ENCODE measurements around the gene CRYBG3. TPM values are rescaled to one million over a fixed set of nuclear protein-coding genes. Genes with fewer than 3 reads are reported as not detected.
A peak's percentile ranks its signal among the peaks of the same experiment; 100 is the strongest.

CRYBG3 gene
- total RNA-seq, 1 experiment from 2014 or later = 5.9 TPM

- no peak for DNase-seq
- no CpG with 5 or more reads among the region's 3 CpGs for WGBS (ENCODE audit: extremely low coverage, insufficient read length, low lambda C conversion rate)
- H3K27ac ChIP-seq (ENCODE audit: insufficient read length, low read depth, low read length) = no peak overlapping the region
Observed at GRCh38 chr3:97952280-97952679, 130.5 kb downstream of the CRYBG3 start.

More at GRCh38 chr3:97952280-97952679, 130.5 kb downstream of the CRYBG3 start:
- Histone ChIP-seq H2AK5ac (ENCODE audit: insufficient read length, low read length) (no peak overlapping the region), H2BK12ac (ENCODE audit: insufficient read length, low read depth, low read length) (no peak overlapping the region), H3K18ac (ENCODE audit: insufficient read length, low read depth, low read length) (no peak overlapping the region), H2AFZ (ENCODE audit: low read length) (no peak overlapping the region), H4K91ac (ENCODE audit: insufficient read length, low read depth, low read length) (no peak overlapping the region), H3K23me2 (ENCODE audit: insufficient read length, low read depth, low read length, poor library complexity, severe bottlenecking) (no peaks in the 10 kb centered on the region), H4K20me1 (ENCODE audit: control insufficient read depth, insufficient read depth, insufficient read length) (no peaks in the 10 kb centered on the region), H3K9me3 (ENCODE audit: control insufficient read depth, low read depth, low read length) (no peaks in the 10 kb centered on the region), H2BK20ac (ENCODE audit: low read depth, low read length, poor library complexity, severe bottlenecking) (no peak overlapping the region), H2BK120ac (ENCODE audit: low read depth, low read length, poor library complexity, severe bottlenecking) (no peak overlapping the region), H3K4me2 (ENCODE audit: insufficient read depth, insufficient read length, low read length) (no peak overlapping the region), H3K79me1 (ENCODE audit: insufficient read depth, low read depth, low read length, poor library complexity, severe bottlenecking) (no peaks in the 10 kb centered on the region), H3T11ph (ENCODE audit: low read length) (no peak overlapping the region), H3K4me1 (ENCODE audit: insufficient read depth, low read length) (no peaks in the 10 kb centered on the region), H4K8ac (replicated peaks; ENCODE audit: insufficient read length, low read depth, low read length) (no peak overlapping the region), H2BK15ac (ENCODE audit: low read depth, low read length) (no peak overlapping the region), H3K79me2 (ENCODE audit: insufficient read depth, low read length) (no peaks in the 10 kb centered on the region), H4K5ac (ENCODE audit: insufficient read length, low read depth, low read length) (no peak overlapping the region), H3K56ac (ENCODE audit: insufficient read length, low read depth, low read length) (no peak overlapping the region), H3K4ac (ENCODE audit: low read depth, low read length) (no peak overlapping the region), H3K14ac (ENCODE audit: insufficient read depth, low read length) (no peak overlapping the region), H2BK5ac (ENCODE audit: insufficient read length, low read length) (no peak overlapping the region), H3K9ac (ENCODE audit: extremely low read depth, insufficient read length, low read length) (no peak overlapping the region), H3K27me3 (ENCODE audit: insufficient read depth, low read length) (no peaks in the 10 kb centered on the region), H3K23ac (ENCODE audit: insufficient read length, low read depth, low read length) (no peak overlapping the region)
- Mint-ChIP-seq H3K27ac (peak overlapping the region in 1 of 3 experiments; percentile 19; a peak in 1 of 7 replicates), H3K9me3 (no peaks in the 10 kb centered on the region), H3K36me3 (ENCODE audit: insufficient read depth in 1 of 3, low read depth in 3 of 3) (peaks cover 4 to 12% (median 7%) of the 10 kb centered on the region in 3 experiments; a peak in 6 of 7 replicates), H3K4me1 (0 out of 4 replicates have a peak, but pooled peaks cover 0 to 3% of the 10 kb centered on the region in 2 experiments), H3K27me3 (ENCODE audit: low read depth) (no peaks in the 10 kb centered on the region), H3K4me3 (no peak overlapping the region)
- TF ChIP-seq, protein P1, sequence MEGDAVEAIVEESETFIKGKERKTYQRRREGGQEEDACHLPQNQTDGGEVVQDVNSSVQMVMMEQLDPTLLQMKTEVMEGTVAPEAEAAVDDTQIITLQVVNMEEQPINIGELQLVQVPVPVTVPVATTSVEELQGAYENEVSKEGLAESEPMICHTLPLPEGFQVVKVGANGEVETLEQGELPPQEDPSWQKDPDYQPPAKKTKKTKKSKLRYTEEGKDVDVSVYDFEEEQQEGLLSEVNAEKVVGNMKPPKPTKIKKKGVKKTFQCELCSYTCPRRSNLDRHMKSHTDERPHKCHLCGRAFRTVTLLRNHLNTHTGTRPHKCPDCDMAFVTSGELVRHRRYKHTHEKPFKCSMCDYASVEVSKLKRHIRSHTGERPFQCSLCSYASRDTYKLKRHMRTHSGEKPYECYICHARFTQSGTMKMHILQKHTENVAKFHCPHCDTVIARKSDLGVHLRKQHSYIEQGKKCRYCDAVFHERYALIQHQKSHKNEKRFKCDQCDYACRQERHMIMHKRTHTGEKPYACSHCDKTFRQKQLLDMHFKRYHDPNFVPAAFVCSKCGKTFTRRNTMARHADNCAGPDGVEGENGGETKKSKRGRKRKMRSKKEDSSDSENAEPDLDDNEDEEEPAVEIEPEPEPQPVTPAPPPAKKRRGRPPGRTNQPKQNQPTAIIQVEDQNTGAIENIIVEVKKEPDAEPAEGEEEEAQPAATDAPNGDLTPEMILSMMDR (conservative IDR thresholded peaks at IDR 0.05) = no peak

Measured in H9 (cell line).